Cardiac muscle cell (in vitro differentiated cells and primary cell): Measurements from ENCODE around the gene TSFM. TPM values are rescaled to one million over a fixed set of nuclear protein-coding genes. Genes with fewer than 3 reads are reported as not detected.

ENCODE experiments used
- DNase-seq, 2 donors: peaks; one replicate each; pipeline versions ENCODE4 v3.0.0 to v3.0.0-alpha.2; 2010 to 2017; ENCODE audit warnings: low read depth in 1 of 2, low spot score in 1 of 2
- H3K27ac ChIP-seq: fragments of 200-600 bp; sonication (generic); 2 replicates; pipeline ENCODE4 v1.5.1; 2016
- H3K27me3 ChIP-seq: fragments of 200-600 bp; sonication (generic); 2 replicates; pipeline ENCODE4 v1.6.0; 2016; ENCODE audit warnings: control low read depth
- H3K36me3 ChIP-seq: fragments of 200-600 bp; sonication (generic); 2 replicates; pipeline ENCODE4 v1.5.1; 2016; ENCODE audit warnings: control low read depth
- H3K4me1 ChIP-seq: fragments of 200-600 bp; sonication (generic); 2 replicates; pipeline ENCODE4 v1.8.1; 2017; ENCODE audit warnings: low read depth, mild to moderate bottlenecking, mixed run types
- H3K4me3 ChIP-seq: fragments of 200-600 bp; sonication (generic); 2 replicates; pipeline ENCODE4 v1.5.1; 2016; ENCODE audit warnings: mild to moderate bottlenecking
- H3K9me3 ChIP-seq: fragments of 200-600 bp; sonication (generic); 2 replicates; pipeline ENCODE4 v1.5.1; 2017; ENCODE audit warnings: low read depth, mild to moderate bottlenecking, control low read depth
- CTCF ChIP-seq: IDR thresholded peaks from 2 replicates; pipeline ENCODE4 v1.5.1; 2012; ENCODE audit warnings: low read depth, mild to moderate bottlenecking, low read length
- polyA plus RNA-seq: library from polyadenylated mRNA; unstranded; fragments of >200 nt; fragmentation: Nextera tagmentation; extraction: Ambion mirVana; gene quantifications from 2 replicates; pipeline ENCODE4 v1.2.1, GENCODE V29; 2016
- total RNA-seq: library from RNA; depleted of rRNA; stranded (reverse); fragments of >200 nt; gene quantifications from 2 replicates; pipeline ENCODE4 v1.2.3, GENCODE V29; 2016

TSFM gene
- total and polyA plus RNA-seq, 2 experiments from 2014 or later, result 22.6 to 66.7 TPM

- no peaks in the 10 kb centered on the region for H3K36me3 ChIP-seq
- no peak for DNase-seq
- H3K27ac ChIP-seq, result no peak overlapping the region
- no peak for TF ChIP-seq CTCF
- peaks cover 50% of the 10 kb centered on the region for H3K27me3 ChIP-seq
- no peaks in the 10 kb centered on the region for H3K9me3 ChIP-seq
- peaks cover 4% of the 10 kb centered on the region for H3K4me1 ChIP-seq
- no peak overlapping the region for H3K4me3 ChIP-seq
These were observed 14.7 kb upstream of the TSFM start for GRCh38 chr12:57767876-57768275.

- DNase-seq, result no peak
- H3K4me1 ChIP-seq, result peaks cover 4% of the 10 kb centered on the region
These were observed 13.0 kb upstream of the TSFM start for GRCh38 chr12:57769594-57769993.

GRCh38 chr12:57770734-57771133, 11.9 kb upstream of the TSFM start:
- DNase-seq, result no peak
- H3K27ac ChIP-seq, result no peak overlapping the region
- no peaks in the 10 kb centered on the region for H3K36me3 ChIP-seq
- no peaks in the 10 kb centered on the region for H3K9me3 ChIP-seq
- H3K4me3 ChIP-seq, result no peak overlapping the region
- TF ChIP-seq CTCF, result no peak
- H3K4me1 ChIP-seq, result peaks cover 4% of the 10 kb centered on the region
- H3K27me3 ChIP-seq, result peaks cover 21% of the 10 kb centered on the region

More at GRCh38 chr12:57769594-57769993, 13.0 kb upstream of the TSFM start:
- Histone ChIP-seq H3K36me3 (no peaks in the 10 kb centered on the region), H3K4me3 (no peak overlapping the region), H3K27me3 (peaks cover 33% of the 10 kb centered on the region), H3K9me3 (no peaks in the 10 kb centered on the region), H3K27ac (no peak overlapping the region)
- no peak for TF ChIP-seq CTCF

GRCh38 chr12:57771236-57771872, 11.2 kb upstream of the TSFM start:
- peak overlapping the region; percentile 57 for H3K4me3 ChIP-seq
- no peaks in the 10 kb centered on the region for H3K9me3 ChIP-seq
- H3K36me3 ChIP-seq, result no peaks in the 10 kb centered on the region
- peak; percentile 88 to 94 for DNase-seq
- peaks cover 15% of the 10 kb centered on the region for H3K27me3 ChIP-seq
- peaks cover 4% of the 10 kb centered on the region for H3K4me1 ChIP-seq
- peak overlapping the region; percentile 86 for H3K27ac ChIP-seq
- no peak for TF ChIP-seq CTCF

- peak within 1 kb of the TSS; percentile 57 for H3K4me3 ChIP-seq
- H3K9me3 ChIP-seq, result no peaks in the 10 kb centered on the region
- DNase-seq, result peak; percentile 96 to 98
- peaks cover 4% of the 10 kb centered on the region for H3K4me1 ChIP-seq
- peak within 1 kb of the TSS; percentile 86 for H3K27ac ChIP-seq
- no peaks in the 10 kb centered on the region for H3K36me3 ChIP-seq
- TF ChIP-seq CTCF, result no peak
- peaks cover 9% of the 10 kb centered on the region for H3K27me3 ChIP-seq
These were observed 10.6 kb upstream of the TSFM start, which contains the start of gene METTL1 for GRCh38 chr12:57771873-57772428. TSS of gene METTL1 (minus strand) at chr12:57772105. CDS start at chr12:57772083, 22 bp downstream.
